HL-60 (cell line): Measurements from ENCODE around the gene RNF40.

Experiments used
- POLR2AphosphoS5 ChIP-seq: IDR thresholded peaks from 2 replicates; pipeline ENCODE4 v1.6.1; 2012; ENCODE audit warnings: low read depth
- TF ChIP-seq, protein P1 (sequence below): IDR thresholded peaks from one replicate; pipeline ENCODE4 v1.5.1; 2011; ENCODE audit warnings: low read length, control low read depth, inconsistent platforms; ENCODE audit not compliant: insufficient read depth

DNA sequence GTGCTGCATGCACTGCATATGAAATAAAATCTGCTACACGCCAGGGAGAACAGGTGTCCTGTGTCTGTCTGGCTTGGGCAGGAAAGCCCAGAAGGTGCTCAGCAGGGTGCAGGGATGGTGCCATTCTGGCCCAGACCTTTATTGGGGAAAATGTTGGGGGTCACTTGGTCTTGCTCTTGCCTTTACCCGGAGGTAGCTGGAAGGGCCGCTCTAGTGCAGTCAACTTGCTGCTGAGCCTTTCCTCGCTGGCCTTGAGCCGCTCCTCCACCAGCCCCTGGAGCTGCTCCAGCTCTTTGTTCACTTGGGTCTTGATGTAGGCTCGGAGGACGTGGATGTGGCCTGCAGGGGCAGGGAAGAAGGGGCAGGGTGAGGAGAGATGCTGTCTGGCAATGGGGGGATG lies 4.8 kb upstream of the RNF40 start:
- TF ChIP-seq, protein P1, sequence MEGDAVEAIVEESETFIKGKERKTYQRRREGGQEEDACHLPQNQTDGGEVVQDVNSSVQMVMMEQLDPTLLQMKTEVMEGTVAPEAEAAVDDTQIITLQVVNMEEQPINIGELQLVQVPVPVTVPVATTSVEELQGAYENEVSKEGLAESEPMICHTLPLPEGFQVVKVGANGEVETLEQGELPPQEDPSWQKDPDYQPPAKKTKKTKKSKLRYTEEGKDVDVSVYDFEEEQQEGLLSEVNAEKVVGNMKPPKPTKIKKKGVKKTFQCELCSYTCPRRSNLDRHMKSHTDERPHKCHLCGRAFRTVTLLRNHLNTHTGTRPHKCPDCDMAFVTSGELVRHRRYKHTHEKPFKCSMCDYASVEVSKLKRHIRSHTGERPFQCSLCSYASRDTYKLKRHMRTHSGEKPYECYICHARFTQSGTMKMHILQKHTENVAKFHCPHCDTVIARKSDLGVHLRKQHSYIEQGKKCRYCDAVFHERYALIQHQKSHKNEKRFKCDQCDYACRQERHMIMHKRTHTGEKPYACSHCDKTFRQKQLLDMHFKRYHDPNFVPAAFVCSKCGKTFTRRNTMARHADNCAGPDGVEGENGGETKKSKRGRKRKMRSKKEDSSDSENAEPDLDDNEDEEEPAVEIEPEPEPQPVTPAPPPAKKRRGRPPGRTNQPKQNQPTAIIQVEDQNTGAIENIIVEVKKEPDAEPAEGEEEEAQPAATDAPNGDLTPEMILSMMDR, result no peak
- TF ChIP-seq POLR2AphosphoS5, result no peak; the same call in 1 of the 2 replicates
